HepG2 (cell line): ENCODE measurements around the gene DTX4. TPM values are rescaled to one million over a fixed set of nuclear protein-coding genes. Genes with fewer than 3 reads are reported as not detected.
A peak's percentile ranks its signal among the peaks of the same experiment; 100 is the strongest.

ENCODE experiments used
- ARHGAP35 ChIP-seq: sonication (generic); formaldehyde crosslinking; IDR thresholded peaks from 2 replicates; pipeline ENCODE4 v1.9.0; 2022; ENCODE audit warnings: mild to moderate bottlenecking, inconsistent platforms, moderate library complexity, missing genetic modification reagents, borderline replicate concordance
- CBX2 ChIP-seq, 2 experiments: fragments of 200-600 bp in 1 of 2; sonication (generic); formaldehyde crosslinking in 1 of 2; IDR thresholded peaks; 2 replicates each; pipeline versions ENCODE4 v1.7.0 to v1.8.1; 2018 to 2022; ENCODE audit warnings: low read depth in 2 of 2, low read length in 1 of 2, mild to moderate bottlenecking in 1 of 2, missing genetic modification reagents in 1 of 2
- CCDC6 ChIP-seq: sonication (generic); formaldehyde crosslinking; IDR thresholded peaks from 2 replicates; pipeline ENCODE4 v1.8.1; 2022; ENCODE audit warnings: mild to moderate bottlenecking, missing genetic modification reagents, moderate library complexity
- ELF1 ChIP-seq: sonication (generic); formaldehyde crosslinking; IDR thresholded peaks from 2 replicates; pipeline ENCODE4 v1.4.0; 2020; ENCODE audit warnings: missing genetic modification reagents
- HNRNPH1 ChIP-seq: fragments of 200-400 bp; formaldehyde crosslinking; optimal IDR thresholded peaks from 2 replicates; pipeline ENCODE3; 2017; ENCODE audit warnings: mild to moderate bottlenecking, low read depth, low read length
- HOXA3 ChIP-seq: sonication (generic); formaldehyde crosslinking; IDR thresholded peaks from 2 replicates; pipeline ENCODE4 v1.5.0; 2020; ENCODE audit warnings: missing genetic modification reagents
- KAT8 ChIP-seq: IDR thresholded peaks from 2 replicates; pipeline ENCODE4 v1.6.1; 2016; ENCODE audit warnings: missing genetic modification reagents, missing compliant biosample characterization
- KMT2B ChIP-seq: IDR thresholded peaks from 2 replicates; pipeline ENCODE4 v1.6.1; 2016; ENCODE audit warnings: missing genetic modification reagents, missing compliant biosample characterization
- MAX ChIP-seq: IDR thresholded peaks from 2 replicates; pipeline ENCODE4 v1.6.1; 2012; ENCODE audit warnings: inconsistent platforms
- MEIS1 ChIP-seq: sonication (generic); formaldehyde crosslinking; IDR thresholded peaks from 2 replicates; pipeline ENCODE4 v1.9.0; 2021; ENCODE audit warnings: mild to moderate bottlenecking, missing genetic modification reagents, moderate library complexity, borderline replicate concordance
- NFIB ChIP-seq: sonication (generic); formaldehyde crosslinking; IDR thresholded peaks from 2 replicates; pipeline ENCODE4 v1.9.0; 2021; ENCODE audit warnings: missing genetic modification reagents, mild to moderate bottlenecking, borderline replicate concordance
- RARA ChIP-seq: IDR thresholded peaks from 2 replicates; pipeline ENCODE4 v1.6.1; 2016; ENCODE audit warnings: missing genetic modification reagents, missing compliant biosample characterization
- SIX1 ChIP-seq: sonication (generic); formaldehyde crosslinking; IDR thresholded peaks from 2 replicates; pipeline ENCODE4 v1.4.0; 2020; ENCODE audit warnings: missing genetic modification reagents, borderline replicate concordance
- SRY ChIP-seq: sonication (generic); formaldehyde crosslinking; IDR thresholded peaks from 2 replicates; pipeline ENCODE4 v1.8.0; 2022; ENCODE audit warnings: mild to moderate bottlenecking, missing genetic modification reagents
- THAP7 ChIP-seq: sonication (generic); formaldehyde crosslinking; IDR thresholded peaks from 2 replicates; pipeline ENCODE4 v1.8.1; 2023; ENCODE audit warnings: mild to moderate bottlenecking, missing genetic modification reagents
- TOE1 ChIP-seq: sonication (generic); formaldehyde crosslinking; IDR thresholded peaks from 2 replicates; pipeline ENCODE4 v1.4.0; 2020; ENCODE audit warnings: mild to moderate bottlenecking, missing genetic modification reagents
- ZNF251 ChIP-seq: sonication (generic); formaldehyde crosslinking; IDR thresholded peaks from 2 replicates; pipeline ENCODE4 v1.9.0; 2021; ENCODE audit warnings: mild to moderate bottlenecking, missing genetic modification reagents
- ZNF30 ChIP-seq: sonication (generic); formaldehyde crosslinking; IDR thresholded peaks from 2 replicates; pipeline ENCODE4 v1.5.0; 2020; ENCODE audit warnings: mild to moderate bottlenecking, missing genetic modification reagents
- ZNF333 ChIP-seq: sonication (generic); formaldehyde crosslinking; IDR thresholded peaks from 2 replicates; pipeline ENCODE4 v1.4.0; 2020; ENCODE audit warnings: mild to moderate bottlenecking, missing genetic modification reagents, borderline replicate concordance
- ZNF382 ChIP-seq: sonication (generic); formaldehyde crosslinking; IDR thresholded peaks from 2 replicates; pipeline ENCODE4 v1.5.0; 2020; ENCODE audit warnings: missing genetic modification reagents, mild to moderate bottlenecking, borderline replicate concordance
- ZNF567 ChIP-seq: sonication (generic); formaldehyde crosslinking; IDR thresholded peaks from 2 replicates; pipeline ENCODE4 v1.8.1; 2023; ENCODE audit warnings: mild to moderate bottlenecking, missing genetic modification reagents, borderline replicate concordance
- ZNF570 ChIP-seq: sonication (generic); formaldehyde crosslinking; IDR thresholded peaks from 2 replicates; pipeline ENCODE4 v1.4.0; 2020; ENCODE audit warnings: mild to moderate bottlenecking, missing genetic modification reagents, borderline replicate concordance
- ZNF644 ChIP-seq: IDR thresholded peaks from 2 replicates; pipeline ENCODE4 v1.6.1; 2016; ENCODE audit warnings: low read depth
- ZNF713 ChIP-seq: sonication (generic); formaldehyde crosslinking; IDR thresholded peaks from 2 replicates; pipeline ENCODE4 v1.4.0; 2020; ENCODE audit warnings: mild to moderate bottlenecking, missing genetic modification reagents
- ZNF720 ChIP-seq: sonication (generic); formaldehyde crosslinking; IDR thresholded peaks from 2 replicates; pipeline ENCODE4 v1.4.0; 2020; ENCODE audit warnings: missing genetic modification reagents
- polyA plus RNA-seq, 8 experiments: library from polyadenylated mRNA; depleted of rRNA in 3 of 8; stranded (reverse) in 7 of 8; unstranded in 1 of 8; fragments of >200 nt; fragmentation: Illumina TruSeq in 4 of 8; extraction: Trizol in 4 of 8; gene quantifications; 2 replicates each; pipeline versions ENCODE4 v1.2.1 to v1.2.3, GENCODE V29; 2011 to 2016; ENCODE audit warnings: low read depth in 4 of 8, missing spikeins in 1 of 8, mixed read lengths in 1 of 8; ENCODE audit not compliant: insufficient read depth in 1 of 8
- total RNA-seq, 5 experiments: library from RNA; depleted of rRNA; stranded (reverse); fragments of >200 nt; fragmentation: Illumina TruSeq; extraction: Trizol; gene quantifications; 2 replicates each; pipeline ENCODE4 v1.2.3, GENCODE V29; 2016; ENCODE audit warnings: low read depth in 1 of 5
- TF ChIP-seq, protein P1 (sequence below): fragments of 450-650 bp; IDR thresholded peaks from 2 replicates; pipeline ENCODE4 v1.6.1; 2016
- TF ChIP-seq, protein P2 (sequence below): sonication (generic); formaldehyde crosslinking; IDR thresholded peaks from 2 replicates; pipeline ENCODE4 v1.5.0; 2020; ENCODE audit warnings: mild to moderate bottlenecking, missing genetic modification reagents, moderate library complexity

Gene DTX4
- total and polyA plus RNA-seq, 2 of the 13 experiments (the other 11 are each of a cell fraction or from before 2014, with no cell fraction given): 0.67 to 5.6 TPM

DNA sequence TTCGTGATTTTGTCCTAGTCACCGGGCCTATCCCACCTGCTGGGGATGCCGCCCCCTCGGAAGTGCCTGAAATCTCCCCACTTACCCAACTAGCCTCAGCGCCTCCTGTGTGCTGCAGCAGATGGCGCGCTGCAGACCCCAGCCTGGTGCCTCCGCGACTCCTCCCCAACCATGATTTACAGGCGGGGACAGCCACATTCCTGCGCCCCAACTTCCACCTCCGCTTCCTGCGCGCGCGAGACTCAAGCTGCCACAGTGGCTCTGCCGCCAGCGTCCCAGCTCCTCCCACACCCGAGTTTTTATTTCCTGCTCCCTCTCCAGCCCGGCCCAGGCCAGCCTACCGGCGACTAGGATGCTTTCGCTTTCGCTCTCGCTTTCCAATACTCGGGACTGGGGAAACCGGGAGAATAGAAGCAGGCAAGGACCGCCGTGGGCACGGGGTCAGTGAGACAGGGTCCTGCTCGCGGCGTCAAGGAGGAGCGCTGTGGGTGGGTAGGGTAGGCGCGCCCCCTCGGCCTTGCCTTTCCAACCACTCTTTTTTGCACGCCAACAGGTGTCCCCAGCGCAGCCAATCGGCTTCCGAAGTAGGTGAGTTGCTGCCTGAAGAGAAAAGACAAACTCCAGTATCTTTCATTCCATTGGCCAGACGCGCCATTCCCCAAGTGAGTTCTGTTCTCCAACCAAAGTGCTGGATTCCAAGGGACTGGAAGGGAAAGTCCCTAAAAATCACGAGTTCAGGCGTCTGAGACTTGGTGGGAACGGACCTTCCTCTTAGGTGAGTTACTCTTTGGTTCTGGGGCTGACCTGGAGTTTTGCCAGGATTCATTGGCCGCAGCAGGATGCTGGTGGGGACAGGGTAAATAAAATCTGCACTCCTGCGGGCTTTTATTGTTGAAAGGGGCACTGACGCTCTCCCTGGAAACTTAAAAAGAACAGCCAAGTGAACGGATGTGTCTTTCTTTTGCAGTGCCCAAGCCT is 29.1 kb upstream of the DTX4 start, which contains the start of gene FAM111A (continued):
- TF ChIP-seq ZNF570 (CRISPR knock-in tag): no peak
- TF ChIP-seq ZNF382 (CRISPR knock-in tag): no peak
- no peak for TF ChIP-seq TOE1 (CRISPR knock-in tag)
- no peak for TF ChIP-seq ARHGAP35 (CRISPR knock-in tag)
- TF ChIP-seq, protein P1, sequence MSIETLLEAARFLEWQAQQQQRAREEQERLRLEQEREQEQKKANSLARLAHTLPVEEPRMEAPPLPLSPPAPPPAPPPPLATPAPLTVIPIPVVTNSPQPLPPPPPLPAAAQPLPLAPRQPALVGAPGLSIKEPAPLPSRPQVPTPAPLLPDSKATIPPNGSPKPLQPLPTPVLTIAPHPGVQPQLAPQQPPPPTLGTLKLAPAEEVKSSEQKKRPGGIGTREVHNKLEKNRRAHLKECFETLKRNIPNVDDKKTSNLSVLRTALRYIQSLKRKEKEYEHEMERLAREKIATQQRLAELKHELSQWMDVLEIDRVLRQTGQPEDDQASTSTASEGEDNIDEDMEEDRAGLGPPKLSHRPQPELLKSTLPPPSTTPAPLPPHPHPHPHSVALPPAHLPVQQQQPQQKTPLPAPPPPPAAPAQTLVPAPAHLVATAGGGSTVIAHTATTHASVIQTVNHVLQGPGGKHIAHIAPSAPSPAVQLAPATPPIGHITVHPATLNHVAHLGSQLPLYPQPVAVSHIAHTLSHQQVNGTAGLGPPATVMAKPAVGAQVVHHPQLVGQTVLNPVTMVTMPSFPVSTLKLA: no peak
- TF ChIP-seq RARA (CRISPR knock-in tag): no peak
- TF ChIP-seq KMT2B: peak; percentile 89
- no peak for TF ChIP-seq CBX2 (IDR thresholded peaks at IDR 0.05; ENCODE audit: low read depth, low read length)
- TF ChIP-seq CBX2 (CRISPR knock-in tag; IDR thresholded peaks at IDR 0.05; ENCODE audit: low read depth): no peak
- no peak for TF ChIP-seq ZNF30 (CRISPR knock-in tag)
- peak; percentile 61 for TF ChIP-seq MAX
- TF ChIP-seq, protein P2, sequence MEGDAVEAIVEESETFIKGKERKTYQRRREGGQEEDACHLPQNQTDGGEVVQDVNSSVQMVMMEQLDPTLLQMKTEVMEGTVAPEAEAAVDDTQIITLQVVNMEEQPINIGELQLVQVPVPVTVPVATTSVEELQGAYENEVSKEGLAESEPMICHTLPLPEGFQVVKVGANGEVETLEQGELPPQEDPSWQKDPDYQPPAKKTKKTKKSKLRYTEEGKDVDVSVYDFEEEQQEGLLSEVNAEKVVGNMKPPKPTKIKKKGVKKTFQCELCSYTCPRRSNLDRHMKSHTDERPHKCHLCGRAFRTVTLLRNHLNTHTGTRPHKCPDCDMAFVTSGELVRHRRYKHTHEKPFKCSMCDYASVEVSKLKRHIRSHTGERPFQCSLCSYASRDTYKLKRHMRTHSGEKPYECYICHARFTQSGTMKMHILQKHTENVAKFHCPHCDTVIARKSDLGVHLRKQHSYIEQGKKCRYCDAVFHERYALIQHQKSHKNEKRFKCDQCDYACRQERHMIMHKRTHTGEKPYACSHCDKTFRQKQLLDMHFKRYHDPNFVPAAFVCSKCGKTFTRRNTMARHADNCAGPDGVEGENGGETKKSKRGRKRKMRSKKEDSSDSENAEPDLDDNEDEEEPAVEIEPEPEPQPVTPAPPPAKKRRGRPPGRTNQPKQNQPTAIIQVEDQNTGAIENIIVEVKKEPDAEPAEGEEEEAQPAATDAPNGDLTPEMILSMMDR (CRISPR knock-in tag): peak; percentile 74
- TF ChIP-seq MEIS1: peak; percentile 76; the same call in 1 of the 2 replicates
- peak; percentile 35; the same call in 1 of the 2 replicates for TF ChIP-seq HOXA3
- TF ChIP-seq ZNF567 (CRISPR knock-in tag): no peak
- no peak for TF ChIP-seq ZNF644 (CRISPR knock-in tag)
- TF ChIP-seq NFIB (CRISPR knock-in tag): no peak
- no peak for TF ChIP-seq ZNF251
- no peak for TF ChIP-seq THAP7 (CRISPR knock-in tag)
- TF ChIP-seq CCDC6 (CRISPR knock-in tag): peak; percentile 38
- TF ChIP-seq SRY (CRISPR knock-in tag): no peak
- TF ChIP-seq ELF1: no peak; the same call in 1 of the 2 replicates
- no peak for TF ChIP-seq SIX1 (CRISPR knock-in tag)
- peak; percentile 72; the same call in 1 of the 2 replicates for TF ChIP-seq KAT8 (CRISPR knock-in tag)
- 0 out of 2 replicates have a peak, but pooled peaks have one; percentile 78 for TF ChIP-seq ZNF333 (CRISPR knock-in tag)
- TF ChIP-seq ZNF720 (CRISPR knock-in tag): no peak
- no peak for TF ChIP-seq HNRNPH1
- TF ChIP-seq ZNF713 (CRISPR knock-in tag): no peak
